Activated CD4-positive, alpha-beta T cell treated with anti-CD3 and anti-CD28 coated beads for 48 hours (primary cell): ENCODE results near the gene SULT4A1.

ENCODE experiments used
- DNase-seq: peaks from one replicate; pipeline ENCODE4 v3.0.0-alpha.2; 2020

SULT4A1 gene

GRCh38 chr22:43827003-43827735 lies 35.1 kb downstream of the SULT4A1 start:
- no peak for DNase-seq

- DNase-seq, result no peak
Observed at GRCh38 chr22:43826142-43827002, 35.9 kb downstream of the SULT4A1 start.

DNA sequence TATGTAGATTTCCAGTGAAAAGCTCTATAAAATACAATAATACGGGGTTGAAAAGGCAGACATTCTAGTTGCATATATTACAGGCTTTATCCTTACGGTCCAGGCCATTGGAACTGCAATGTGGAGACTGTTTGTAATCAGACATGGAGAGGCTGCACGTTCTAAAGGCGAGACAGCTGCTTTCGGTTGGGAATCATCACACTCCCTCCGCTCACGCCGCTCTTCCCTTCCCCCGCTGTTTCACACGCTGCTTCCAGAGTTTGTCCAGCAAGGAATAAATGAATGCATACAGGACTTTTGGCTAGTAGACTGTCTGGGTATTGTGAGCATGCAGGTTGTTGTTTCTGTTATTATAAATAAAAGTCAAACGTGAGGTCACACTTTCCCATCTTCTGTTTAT lies 36.7 kb downstream of the SULT4A1 start:
- no peak for DNase-seq

GRCh38 chr22:43824724-43825420 lies 37.4 kb downstream of the SULT4A1 start:
- no peak for DNase-seq

- DNase-seq, result no peak
Observed at GRCh38 chr22:43823911-43824665, 38.2 kb downstream of the SULT4A1 start.

DNA sequence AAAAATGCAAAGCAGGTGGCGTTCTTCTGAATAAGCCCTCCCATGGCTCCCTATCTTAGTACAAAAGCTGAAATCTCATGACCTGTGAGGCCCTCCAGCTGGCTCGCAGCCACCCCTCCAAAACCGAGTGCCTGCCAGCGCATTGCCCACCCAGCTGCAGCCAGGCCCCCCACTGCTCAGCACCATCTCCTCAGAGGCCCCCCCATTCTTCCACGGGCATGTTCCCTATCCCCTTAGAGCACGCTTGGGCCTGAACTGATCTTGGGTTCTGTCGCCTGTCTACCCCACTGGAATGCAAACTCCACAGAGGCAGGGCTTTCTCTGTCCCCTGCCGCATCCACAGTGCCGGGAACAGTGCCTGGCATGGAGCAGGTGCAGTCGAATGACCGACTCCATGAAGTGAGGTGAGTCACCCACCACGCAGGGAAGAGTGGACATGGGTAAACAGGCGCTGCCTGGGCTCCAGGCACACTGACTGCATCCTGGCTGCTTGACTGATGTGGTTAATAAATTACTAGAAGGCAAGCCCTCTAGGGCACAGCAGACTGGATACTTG lies 38.9 kb downstream of the SULT4A1 start:
- DNase-seq, result no peak

GRCh38 chr22:43821606-43822425 lies 40.5 kb downstream of the SULT4A1 start:
- no peak for DNase-seq

- DNase-seq, result no peak
Observed at GRCh38 chr22:43820651-43821305, 41.5 kb downstream of the SULT4A1 start.

DNA sequence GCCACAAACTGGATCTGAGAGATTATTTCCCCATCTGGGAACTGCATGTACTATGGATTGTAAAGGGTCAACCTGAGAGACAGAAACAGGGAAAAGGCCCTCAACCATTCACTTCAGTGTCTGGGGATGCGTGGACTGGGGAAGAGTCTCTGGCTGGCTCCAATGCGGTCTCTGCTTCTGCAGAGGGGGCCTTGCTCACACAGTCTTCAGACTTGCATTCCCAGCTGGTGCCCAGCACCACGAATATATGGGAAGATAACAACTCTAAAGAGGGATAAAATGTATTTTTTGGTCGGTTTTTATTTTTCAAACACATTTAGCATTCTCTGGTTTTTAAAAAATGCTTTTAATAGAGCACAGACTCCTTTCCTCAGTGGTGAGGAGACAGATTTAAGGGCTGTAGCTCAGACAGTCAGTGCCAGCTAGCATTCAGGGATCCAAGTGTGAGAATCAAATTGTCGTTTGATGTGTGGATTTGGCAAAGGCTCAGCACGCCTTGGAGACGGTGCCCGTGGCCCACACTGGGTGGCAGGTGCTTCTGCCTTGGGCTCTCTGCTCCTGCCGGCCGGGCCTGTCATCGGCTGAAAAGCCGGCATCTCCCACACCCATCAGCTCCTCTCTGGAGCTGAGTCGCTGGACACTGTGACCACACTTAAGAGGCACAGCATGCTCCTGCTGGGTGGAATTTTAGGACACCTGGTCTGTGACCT lies 42.2 kb downstream of the SULT4A1 start:
- no peak for DNase-seq

DNA sequence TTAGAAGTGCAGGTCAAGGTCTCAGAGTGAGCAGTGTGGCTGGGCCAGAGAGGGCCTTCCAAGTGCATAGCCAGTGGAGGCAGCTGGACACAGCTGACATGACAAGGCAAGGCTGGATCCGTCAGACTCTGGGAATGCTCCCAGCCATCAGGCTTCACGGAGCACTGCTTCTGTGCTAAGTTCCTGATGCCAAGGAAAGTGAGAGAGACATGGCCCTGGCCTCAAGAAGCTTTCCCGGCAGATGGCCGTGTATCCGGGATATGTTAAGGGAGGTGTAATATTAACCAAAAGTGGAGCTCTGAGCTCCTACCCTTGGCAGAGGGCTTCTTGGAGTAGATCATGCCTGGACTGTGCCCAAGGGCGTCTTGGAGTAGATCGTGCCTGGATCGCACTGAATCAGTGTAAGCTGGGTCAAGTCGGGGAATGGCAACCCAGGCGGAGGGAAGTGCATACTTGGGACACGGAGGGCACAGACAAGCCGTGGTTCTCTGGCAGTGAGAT lies 42.8 kb downstream of the SULT4A1 start:
- no peak for DNase-seq

GRCh38 chr22:43818981-43819380 lies 43.3 kb downstream of the SULT4A1 start:
- DNase-seq, result no peak

DNA sequence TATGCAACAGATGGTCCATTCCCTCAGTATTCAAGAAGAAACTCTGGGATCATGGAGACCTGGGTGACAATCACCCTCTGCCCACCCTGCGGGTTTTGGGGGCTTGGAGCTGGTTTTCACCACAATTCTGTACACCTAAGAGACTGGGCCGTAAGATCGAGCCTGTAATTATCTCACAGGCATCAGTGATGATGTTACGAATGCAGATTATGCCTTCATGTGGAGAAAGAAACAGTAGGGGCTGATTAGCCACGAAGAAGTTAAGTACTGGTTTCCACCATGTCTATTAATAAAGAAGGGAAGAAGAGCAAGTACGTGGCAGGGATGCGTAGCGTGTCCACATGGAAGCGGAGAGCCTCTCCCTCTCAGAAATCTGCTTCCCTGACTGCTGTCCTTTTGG lies 44.9 kb downstream of the SULT4A1 start:
- no peak for DNase-seq

- no peak for DNase-seq
Observed at GRCh38 chr22:43814264-43814663, 48.0 kb downstream of the SULT4A1 start.

DNA sequence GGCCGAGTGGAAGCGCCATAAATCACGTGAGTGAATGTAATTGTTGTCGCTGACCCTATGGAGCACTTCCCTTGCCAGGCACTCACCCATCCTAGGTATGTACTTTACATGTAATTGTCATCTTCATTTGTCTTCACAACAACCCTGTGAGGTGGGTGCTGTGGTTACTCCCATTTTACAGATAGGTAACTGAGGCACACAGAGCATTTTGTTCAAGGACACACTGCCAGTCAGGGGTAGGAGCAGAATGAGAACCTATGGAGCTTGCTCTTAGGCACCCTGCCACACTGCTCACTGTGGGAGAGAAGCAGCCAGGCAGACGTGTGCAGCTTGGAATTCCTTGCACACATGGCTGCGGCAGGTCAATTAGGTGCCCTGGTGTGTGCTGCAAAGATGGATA lies 49.4 kb downstream of the SULT4A1 start:
- DNase-seq, result no peak

GRCh38 chr22:43812149-43812842 lies 50.0 kb downstream of the SULT4A1 start, which contains the start of gene EFCAB6:
Gene EFCAB6, minus strand, starts transcription at chr22:43812305. Its CDS starts 29,987 bp downstream, at chr22:43782318.
- peak; percentile 95 for DNase-seq

DNA sequence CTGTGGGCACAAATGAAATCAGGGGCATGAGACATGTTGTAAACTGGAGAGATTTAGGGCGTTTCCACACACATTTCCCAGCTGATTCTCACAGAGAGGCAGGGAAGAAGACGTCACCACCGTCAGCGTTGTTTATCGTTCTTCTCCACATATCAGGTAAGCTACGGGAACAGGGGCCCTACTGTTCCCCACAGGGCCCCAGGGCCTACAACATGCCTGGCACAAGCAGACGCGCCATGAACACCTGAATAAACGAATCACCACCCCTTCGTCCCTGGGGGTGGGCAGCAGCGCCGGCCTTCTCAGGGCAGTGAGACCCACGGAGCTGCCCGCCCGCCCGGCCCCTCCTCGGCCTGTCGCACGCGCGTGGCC lies 50.5 kb downstream of the SULT4A1 start:
- peak; percentile 17 for DNase-seq

DNA sequence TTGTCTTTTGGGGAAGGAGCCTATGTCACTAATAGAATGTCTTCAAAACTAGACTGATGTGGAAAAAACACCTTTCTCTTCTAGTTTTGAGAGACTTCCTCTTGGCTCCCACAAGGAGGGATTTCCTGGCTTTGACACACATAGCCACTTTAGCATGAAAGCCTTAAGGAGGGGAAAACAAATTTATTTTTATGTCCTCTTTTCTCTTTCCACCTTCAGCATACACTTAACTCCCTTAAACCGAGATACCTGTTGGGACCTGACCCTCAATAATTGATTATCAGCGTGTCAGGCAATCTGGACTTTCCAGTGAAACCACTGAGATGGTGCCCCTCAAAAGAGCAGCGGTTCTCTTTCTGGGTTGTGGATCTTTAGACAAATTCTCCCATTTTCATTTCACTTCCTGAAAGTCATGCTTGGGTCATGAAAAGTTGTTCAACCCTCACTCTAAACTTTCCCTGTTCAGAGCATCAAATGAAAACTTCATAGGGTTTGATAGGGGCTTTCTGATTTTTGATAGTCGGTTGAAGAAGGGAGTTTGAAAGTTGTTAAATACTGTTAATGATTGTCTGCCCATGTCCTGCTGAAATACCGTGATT lies 59.3 kb downstream of the SULT4A1 start:
- no peak for DNase-seq

- no peak for DNase-seq
Observed at GRCh38 chr22:43800970-43801369, 61.3 kb downstream of the SULT4A1 start.

DNA sequence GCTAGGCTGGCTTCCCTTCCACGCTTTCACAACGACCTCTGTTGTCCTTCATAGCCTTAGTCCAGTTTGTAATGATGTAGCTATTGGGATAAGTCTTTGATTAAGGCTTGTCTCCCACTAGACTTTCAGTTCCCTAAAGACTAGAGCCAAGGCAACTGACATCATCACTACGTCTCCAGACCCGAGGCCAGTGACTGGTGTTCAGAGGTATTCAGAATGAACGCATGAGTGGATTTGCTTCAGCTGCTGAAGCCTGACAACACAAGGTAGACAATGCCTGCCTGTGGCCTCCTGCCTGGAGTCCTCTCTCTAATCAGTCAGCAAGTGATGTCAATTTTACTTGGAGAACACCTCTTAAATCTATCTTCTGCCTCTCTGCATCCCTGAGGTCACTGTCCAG lies 63.8 kb downstream of the SULT4A1 start:
- DNase-seq, result no peak
